ENCODE data around the gene MMP3. TPM values are rescaled to one million over a fixed set of nuclear protein-coding genes. Genes with fewer than 3 reads are reported as not detected.

MMP3 gene
- total RNA-seq, 2 donors from 2014 or later: 0.41 TPM; not detected in 1

GRCh38 chr11:102799681-102800340, 43.6 kb downstream of the MMP3 start:
- intact Hi-C loops (cut with DNase I): no loop called here
- no peak overlapping the region for H3K27ac ChIP-seq
- H3K36me3 ChIP-seq: no peaks in the 10 kb centered on the region
- 77% methylated on average over 6 of the region's 6 CpGs for WGBS
- no peaks in the 10 kb centered on the region for H3K9me3 ChIP-seq
- no peaks in the 10 kb centered on the region for H3K27me3 ChIP-seq (replicated peaks; ENCODE audit: insufficient read depth)
- TF ChIP-seq POLR2A (IDR thresholded peaks at IDR 0.05) (no peak), POLR2AphosphoS5 (IDR thresholded peaks at IDR 0.05) (no peak), CTCF (IDR thresholded peaks at IDR 0.05) (no peak)
- no peak for DNase-seq (ENCODE audit: low spot score)
- no peaks in the 10 kb centered on the region for H3K4me1 ChIP-seq (replicated peaks)
- H3K4me3 ChIP-seq: no peak overlapping the region

- intact Hi-C loops (cut with DNase I): no loop called here
Observed at GRCh38 chr11:102798012-102798746, 45.2 kb downstream of the MMP3 start, which contains the start of gene MMP1. Gene MMP1 (minus strand): TSS chr11:102798160. CDS start chr11:102798092, 68 bp downstream.

GRCh38 chr11:102794382-102794781, 49.0 kb downstream of the MMP3 start:
- Histone ChIP-seq H3K4me1 (replicated peaks) (no peaks in the 10 kb centered on the region), H3K27ac (no peak overlapping the region), H3K9me3 (no peaks in the 10 kb centered on the region), H3K4me3 (no peak overlapping the region), H3K36me3 (no peaks in the 10 kb centered on the region), H3K27me3 (replicated peaks; ENCODE audit: insufficient read depth) (no peaks in the 10 kb centered on the region)
- TF ChIP-seq CTCF (IDR thresholded peaks at IDR 0.05) (no peak), POLR2AphosphoS5 (IDR thresholded peaks at IDR 0.05) (no peak), POLR2A (IDR thresholded peaks at IDR 0.05) (no peak)
- intact Hi-C loops (cut with DNase I): no loop called here
- no peak for DNase-seq (ENCODE audit: low spot score)

More at GRCh38 chr11:102798012-102798746, 45.2 kb downstream of the MMP3 start, which contains the start of gene MMP1:
- Histone ChIP-seq H3K9me3 (no peaks in the 10 kb centered on the region), H3K27me3 (replicated peaks; ENCODE audit: insufficient read depth) (no peaks in the 10 kb centered on the region), H3K4me1 (replicated peaks) (no peaks in the 10 kb centered on the region), H3K27ac (no peak within 1 kb of the TSS), H3K4me3 (no peak within 1 kb of the TSS), H3K36me3 (no peaks in the 10 kb centered on the region)
- WGBS: 94% methylated on average over 7 of the region's 7 CpGs
- TF ChIP-seq POLR2A (IDR thresholded peaks at IDR 0.05): no peak
- no peak for DNase-seq (ENCODE audit: low spot score)

GRCh38 chr11:102793677-102794290, 49.6 kb downstream of the MMP3 start:
- intact Hi-C loops (cut with DNase I): no loop called here
- no peak overlapping the region for H3K27ac ChIP-seq
- WGBS: 58% methylated on average over 6 of the region's 6 CpGs

More at GRCh38 chr11:102793677-102794290, 49.6 kb downstream of the MMP3 start:
- Histone ChIP-seq H3K4me1 (replicated peaks) (no peaks in the 10 kb centered on the region), H3K36me3 (no peaks in the 10 kb centered on the region), H3K27me3 (replicated peaks; ENCODE audit: insufficient read depth) (no peaks in the 10 kb centered on the region), H3K9me3 (no peaks in the 10 kb centered on the region), H3K4me3 (no peak overlapping the region)
- peak; percentile 9 for DNase-seq (ENCODE audit: low spot score)
- peak; percentile 42 for TF ChIP-seq POLR2AphosphoS5 (IDR thresholded peaks at IDR 0.05)
- no peak for TF ChIP-seq POLR2A (IDR thresholded peaks at IDR 0.05)
- no peak for TF ChIP-seq CTCF (IDR thresholded peaks at IDR 0.05)

Measured in prostate gland (tissue), 2 donors.